WI38 (cell line): ENCODE measurements around the gene TRMT2A.

ENCODE experiments used
- H3K4me3 ChIP-seq: 2 replicates; pipeline ENCODE4 v1.5.1; 2011; ENCODE audit warnings: low read depth, mild to moderate bottlenecking, control low read depth, low read length
- TF ChIP-seq, protein P1 (sequence below): IDR thresholded peaks from 2 replicates; pipeline ENCODE4 v1.5.1; 2012; ENCODE audit warnings: low read depth, mild to moderate bottlenecking, control low read depth, low read length

The TRMT2A gene

DNA sequence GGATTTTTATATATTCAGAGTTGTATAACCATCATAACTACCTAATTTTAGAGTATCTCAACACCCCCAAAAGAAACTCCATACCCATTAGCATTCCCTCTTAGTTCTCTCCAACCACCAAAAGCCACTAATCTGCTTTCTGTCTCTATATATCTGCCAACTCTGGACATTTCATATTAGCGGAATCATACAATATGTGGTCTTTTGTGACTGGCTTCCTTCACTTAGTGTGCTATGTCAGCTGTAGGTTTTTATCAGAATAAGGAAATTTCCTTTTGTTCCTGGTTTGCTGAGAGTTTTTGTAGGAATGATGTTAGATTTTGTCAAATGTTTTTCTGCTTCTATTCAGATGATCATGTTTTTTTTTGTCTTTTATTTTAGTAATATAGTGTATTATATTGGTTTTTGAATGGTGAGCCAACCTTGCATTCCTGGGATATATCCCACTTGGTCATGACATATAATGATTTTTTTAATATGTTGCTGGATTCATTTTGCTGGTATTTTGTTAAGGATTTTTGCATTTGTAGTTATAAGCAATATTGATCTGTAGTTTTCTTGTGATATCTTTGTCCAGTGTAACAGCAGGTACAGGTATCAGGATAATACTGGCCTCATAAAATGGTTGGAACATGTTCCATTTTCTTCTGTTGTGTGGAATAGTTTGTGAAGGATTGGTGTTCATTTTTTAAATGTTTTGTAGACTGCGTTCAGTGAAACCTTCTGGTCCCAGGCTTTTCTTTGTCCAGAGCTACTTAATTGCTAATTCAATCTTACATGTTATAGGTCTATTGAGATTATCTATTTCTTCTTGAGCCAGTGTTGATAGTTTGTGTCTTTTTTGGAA, 20.2 kb downstream of the TRMT2A start:
- TF ChIP-seq, protein P1, sequence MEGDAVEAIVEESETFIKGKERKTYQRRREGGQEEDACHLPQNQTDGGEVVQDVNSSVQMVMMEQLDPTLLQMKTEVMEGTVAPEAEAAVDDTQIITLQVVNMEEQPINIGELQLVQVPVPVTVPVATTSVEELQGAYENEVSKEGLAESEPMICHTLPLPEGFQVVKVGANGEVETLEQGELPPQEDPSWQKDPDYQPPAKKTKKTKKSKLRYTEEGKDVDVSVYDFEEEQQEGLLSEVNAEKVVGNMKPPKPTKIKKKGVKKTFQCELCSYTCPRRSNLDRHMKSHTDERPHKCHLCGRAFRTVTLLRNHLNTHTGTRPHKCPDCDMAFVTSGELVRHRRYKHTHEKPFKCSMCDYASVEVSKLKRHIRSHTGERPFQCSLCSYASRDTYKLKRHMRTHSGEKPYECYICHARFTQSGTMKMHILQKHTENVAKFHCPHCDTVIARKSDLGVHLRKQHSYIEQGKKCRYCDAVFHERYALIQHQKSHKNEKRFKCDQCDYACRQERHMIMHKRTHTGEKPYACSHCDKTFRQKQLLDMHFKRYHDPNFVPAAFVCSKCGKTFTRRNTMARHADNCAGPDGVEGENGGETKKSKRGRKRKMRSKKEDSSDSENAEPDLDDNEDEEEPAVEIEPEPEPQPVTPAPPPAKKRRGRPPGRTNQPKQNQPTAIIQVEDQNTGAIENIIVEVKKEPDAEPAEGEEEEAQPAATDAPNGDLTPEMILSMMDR, result no peak
- no peak overlapping the region for H3K4me3 ChIP-seq

DNA sequence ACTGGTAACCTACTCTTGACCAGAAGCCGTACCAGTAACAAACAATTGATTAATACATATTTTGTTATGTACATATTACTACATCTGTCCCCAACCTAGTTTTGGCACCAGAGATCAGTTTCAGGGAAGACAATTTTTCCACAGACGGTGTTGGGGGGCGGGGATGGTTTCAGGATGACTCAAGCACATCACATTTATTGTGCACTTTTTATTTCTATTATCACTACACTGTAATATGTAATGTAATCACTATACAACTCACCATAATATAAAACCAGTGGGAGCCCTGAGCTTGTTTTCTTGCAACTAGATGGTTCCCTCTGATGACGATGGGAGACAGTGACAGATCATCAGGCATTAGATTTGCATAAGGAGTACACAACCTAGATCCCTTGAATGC, 21.5 kb downstream of the TRMT2A start:
- TF ChIP-seq, protein P1, result no peak
- H3K4me3 ChIP-seq, result no peak overlapping the region

DNA sequence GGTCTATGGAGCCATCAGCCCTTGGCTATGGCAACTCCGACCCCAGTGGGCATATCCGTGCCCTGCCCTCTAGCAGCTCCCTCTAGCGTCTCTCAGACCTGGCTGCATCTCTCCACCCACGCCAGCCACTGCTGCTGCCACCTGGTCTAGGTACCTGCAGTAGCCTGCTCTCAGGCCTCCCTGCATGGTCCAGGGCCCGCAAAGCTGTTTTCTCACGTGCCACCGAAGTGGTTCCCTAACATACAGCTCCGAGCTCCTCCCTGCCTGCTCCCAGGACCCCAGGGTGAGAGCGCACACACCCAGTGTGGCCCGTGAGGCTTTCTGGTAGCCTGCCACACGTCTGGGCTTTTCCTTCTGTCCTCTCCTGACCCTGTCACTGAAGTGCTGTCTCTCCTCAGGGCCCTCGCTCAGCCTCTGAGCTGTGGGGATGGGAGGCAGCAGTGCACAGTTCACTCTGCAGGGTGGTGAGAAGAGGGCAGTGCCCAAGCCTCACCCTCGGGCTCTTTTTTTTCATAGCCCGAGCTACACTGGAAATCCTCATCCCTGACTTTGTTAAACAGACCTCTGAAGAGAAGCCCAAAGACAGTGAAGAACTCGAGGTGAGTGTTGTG, 22.7 kb downstream of the TRMT2A start:
- TF ChIP-seq, protein P1, result no peak
- H3K4me3 ChIP-seq, result no peak overlapping the region

DNA sequence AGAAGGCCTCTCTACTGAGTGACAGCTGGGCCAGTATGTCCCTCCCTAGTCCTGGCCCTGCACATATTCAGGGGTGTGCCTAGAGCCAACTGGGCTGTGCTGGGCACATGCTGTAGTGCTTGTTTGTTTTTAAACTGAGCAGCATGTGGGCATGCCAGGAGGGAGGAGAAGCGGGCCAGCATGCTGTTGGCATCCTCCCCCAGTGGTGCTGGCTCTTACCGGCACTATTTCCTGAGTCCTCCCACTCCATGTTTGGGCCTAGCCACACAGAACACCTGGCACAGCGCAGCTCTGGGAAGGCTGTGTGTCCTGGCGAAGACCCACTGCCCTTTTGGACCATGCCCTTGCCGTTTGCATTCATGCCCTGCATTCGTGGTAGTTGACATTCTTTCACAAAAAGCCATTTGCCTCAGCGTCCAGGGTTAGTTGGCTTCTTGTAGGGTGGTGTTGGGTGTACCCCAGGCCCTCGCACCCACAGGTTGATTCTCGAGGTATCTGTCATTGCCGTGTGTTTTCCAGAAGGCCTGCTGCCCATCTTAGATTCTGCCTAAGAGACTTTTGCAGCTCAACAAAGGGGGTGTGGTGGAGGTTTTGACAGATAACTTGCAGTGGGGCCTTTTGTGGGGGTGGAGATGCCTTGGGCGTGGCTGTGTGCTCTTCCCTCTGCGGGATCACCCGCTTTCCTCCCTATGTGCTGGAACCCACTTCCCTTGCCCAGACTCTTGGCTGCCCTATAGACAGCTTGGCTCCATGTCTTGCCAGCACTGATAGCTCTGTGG, 23.4 kb downstream of the TRMT2A start:
- TF ChIP-seq, protein P1, result no peak
- H3K4me3 ChIP-seq, result no peak overlapping the region

DNA sequence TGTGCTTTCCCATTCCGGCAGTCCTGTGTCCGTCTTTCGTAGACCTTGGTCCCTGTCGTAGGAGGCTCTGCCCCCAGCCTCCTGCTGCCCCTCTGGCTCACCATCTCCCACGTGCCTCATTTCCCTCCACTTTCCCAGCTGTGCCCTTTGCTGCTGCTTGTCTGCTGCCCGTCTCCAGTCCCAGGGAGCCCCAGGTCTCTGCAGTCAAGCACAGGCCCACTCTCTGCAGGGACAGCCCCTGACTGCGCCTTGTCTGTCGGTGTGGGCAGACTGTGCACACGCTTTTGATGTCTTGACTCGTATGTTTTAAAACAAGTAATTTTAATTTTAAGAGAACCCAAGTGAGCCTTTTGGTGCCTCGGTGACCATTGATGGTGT, 24.6 kb downstream of the TRMT2A start:
- TF ChIP-seq, protein P1, result no peak

DNA sequence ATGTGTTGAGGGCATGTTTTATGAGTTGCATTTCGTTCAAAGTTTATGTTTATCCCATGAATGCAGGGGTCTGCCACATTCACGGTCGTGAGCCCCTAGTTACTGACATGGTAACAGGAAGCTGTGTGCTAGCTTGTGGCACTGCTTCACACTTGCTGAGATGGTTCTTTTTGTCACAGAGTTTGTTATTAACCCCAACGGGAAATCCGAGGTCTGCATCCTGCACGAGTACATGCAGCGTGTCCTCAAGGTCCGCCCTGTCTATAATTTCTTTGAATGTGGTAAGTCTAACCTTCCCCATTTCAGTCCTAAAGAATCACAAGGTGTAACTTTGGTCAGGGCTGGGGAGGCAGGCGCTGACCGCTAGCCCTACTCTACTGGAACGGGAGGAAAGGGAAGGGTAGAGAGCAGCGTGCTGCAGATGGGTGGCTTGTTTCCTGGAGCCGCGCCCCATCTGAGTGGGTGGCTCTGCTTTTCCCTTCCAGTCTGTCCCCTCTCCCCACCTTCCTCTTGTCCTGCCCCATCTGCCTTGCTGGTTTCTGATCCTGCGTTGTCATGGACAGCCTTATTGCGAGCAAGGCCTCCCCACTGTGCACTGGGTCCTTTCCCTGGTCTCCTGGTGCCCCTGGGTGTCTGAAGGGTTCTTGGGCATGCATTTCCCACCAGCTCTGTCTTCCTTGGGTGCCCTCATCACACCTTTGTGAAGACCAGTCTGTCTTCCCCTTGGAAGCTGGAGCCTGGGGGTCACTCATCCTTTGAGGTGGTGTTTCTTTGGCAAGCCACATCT, 25.1 kb downstream of the TRMT2A start:
- TF ChIP-seq, protein P1, result no peak

More for the DNA sequence above, 24.6 kb downstream of the TRMT2A start:
- no peak overlapping the region for H3K4me3 ChIP-seq

More for the DNA sequence above, 25.1 kb downstream of the TRMT2A start:
- H3K4me3 ChIP-seq, result no peak overlapping the region
